ENCODE results near the gene SRGAP2B.
"Not testable (repeated sequence)": the region's sequence is repeated elsewhere in the genome, so short reads cannot be mapped to it uniquely, and the experiment has no call there.

Gene SRGAP2B

GRCh38 chr1:145095284-145096057 is at the start of gene SRGAP2B, which contains the start of gene FAM72D:
Gene SRGAP2B, minus strand, starts transcription at chr1:145095328. Its CDS starts 2,427 bp downstream, at chr1:145092901.
Gene FAM72D, plus strand, starts transcription at chr1:145095974. Its CDS starts 874 bp downstream, at chr1:145096848.
- DNase-seq (ENCODE audit: low read depth) = not testable (repeated sequence)

- not testable (repeated sequence) for DNase-seq (ENCODE audit: low read depth)
Observed at GRCh38 chr1:145144264-145144913, 49.3 kb upstream of the SRGAP2B start.

GRCh38 chr1:145140549-145140948 is 45.4 kb upstream of the SRGAP2B start:
- not testable (repeated sequence) for DNase-seq (ENCODE audit: low read depth)

GRCh38 chr1:145134476-145134875 is 39.3 kb upstream of the SRGAP2B start:
- DNase-seq (ENCODE audit: low read depth) = not testable (repeated sequence)

- not testable (repeated sequence) for DNase-seq (ENCODE audit: low read depth)
Observed at GRCh38 chr1:145128697-145129469, 33.8 kb upstream of the SRGAP2B start.

- not testable (repeated sequence) for DNase-seq (ENCODE audit: low read depth)
Observed at GRCh38 chr1:145127144-145127543, 32.0 kb upstream of the SRGAP2B start.

- DNase-seq (ENCODE audit: low read depth) = not testable (repeated sequence)
Observed at GRCh38 chr1:145125112-145125511, 30.0 kb upstream of the SRGAP2B start.

GRCh38 chr1:145123992-145124641 is 29.0 kb upstream of the SRGAP2B start:
- DNase-seq (ENCODE audit: low read depth) = not testable (repeated sequence)

- DNase-seq (ENCODE audit: low read depth) = not testable (repeated sequence)
Observed at GRCh38 chr1:145123062-145123395, 27.9 kb upstream of the SRGAP2B start.

- DNase-seq (ENCODE audit: low read depth) = not testable (repeated sequence)
Observed at GRCh38 chr1:145122344-145123061, 27.4 kb upstream of the SRGAP2B start.

- not testable (repeated sequence) for DNase-seq (ENCODE audit: low read depth)
Observed at GRCh38 chr1:145119842-145120241, 24.7 kb upstream of the SRGAP2B start.

GRCh38 chr1:145115587-145116493 is 20.7 kb upstream of the SRGAP2B start:
- DNase-seq (ENCODE audit: low read depth) = not testable (repeated sequence)

GRCh38 chr1:145114560-145115057 is 19.5 kb upstream of the SRGAP2B start:
- not testable (repeated sequence) for DNase-seq (ENCODE audit: low read depth)

GRCh38 chr1:145112703-145113102 is 17.6 kb upstream of the SRGAP2B start:
- not testable (repeated sequence) for DNase-seq (ENCODE audit: low read depth)

- not testable (repeated sequence) for DNase-seq (ENCODE audit: low read depth)
Observed at GRCh38 chr1:145111674-145112073, 16.5 kb upstream of the SRGAP2B start.

- not testable (repeated sequence) for DNase-seq (ENCODE audit: low read depth)
Observed at GRCh38 chr1:145103294-145103693, 8.2 kb upstream of the SRGAP2B start.

GRCh38 chr1:145101725-145102124 is 6.6 kb upstream of the SRGAP2B start:
- not testable (repeated sequence) for DNase-seq (ENCODE audit: low read depth)

GRCh38 chr1:145094655-145095211 is 395 bp downstream of the SRGAP2B start:
- DNase-seq (ENCODE audit: low read depth) = not testable (repeated sequence)

GRCh38 chr1:145093517-145094149 is 1.5 kb downstream of the SRGAP2B start:
- peak; percentile 0 for DNase-seq (ENCODE audit: low read depth)
